ENCODE measurements around the gene MRPS11.
"Not testable (repeated sequence)": the region's sequence is repeated elsewhere in the genome, so short reads cannot be mapped to it uniquely, and the experiment has no call there.

MRPS11 gene

GRCh38 chr15:88430051-88430450, 37.5 kb upstream of the MRPS11 start:
- TF ChIP-seq CTCF (IDR thresholded peaks at IDR 0.05; ENCODE audit: borderline replicate concordance, extremely low read depth, low read length, poor library complexity, severe bottlenecking): no peak
- no peak for TF ChIP-seq EZH2 (IDR thresholded peaks at IDR 0.05; ENCODE audit: borderline replicate concordance, low read depth, low read length, severe bottlenecking)
- DNase-seq: no peak

GRCh38 chr15:88431441-88431840, 36.1 kb upstream of the MRPS11 start:
- Histone ChIP-seq H3K4me1 (ENCODE audit: insufficient read depth, low read length) (no peaks in the 10 kb centered on the region), H3K36me3 (ENCODE audit: insufficient read depth, low read length) (no peaks in the 10 kb centered on the region), H3K4me2 (ENCODE audit: insufficient read depth, low read length) (no peak overlapping the region), H3K27ac (ENCODE audit: low read length) (no peak overlapping the region), H3K27me3 (ENCODE audit: insufficient read depth, low read length, poor library complexity) (no peaks in the 10 kb centered on the region), H3K4me3 (ENCODE audit: low read depth in 1 of 2, low read length in 2 of 2) (no peak overlapping the region), H2AFZ (ENCODE audit: low read depth, low read length) (no peak overlapping the region), H3K9me3 (ENCODE audit: insufficient read depth, low read length, severe bottlenecking) (no peaks in the 10 kb centered on the region), H4K20me1 (ENCODE audit: insufficient read depth, low read length) (no peaks in the 10 kb centered on the region), H3K9ac (ENCODE audit: low read depth, low read length) (no peak overlapping the region), H3K79me2 (ENCODE audit: insufficient read depth, low read length) (no peaks in the 10 kb centered on the region)
- DNase-seq (no peak), ATAC-seq (ENCODE audit: insufficient read depth, low read depth) (no peak)
- no peak for TF ChIP-seq CTCF (IDR thresholded peaks at IDR 0.05; ENCODE audit: borderline replicate concordance, extremely low read depth, low read length, poor library complexity, severe bottlenecking)
- no peak for TF ChIP-seq EZH2 (IDR thresholded peaks at IDR 0.05; ENCODE audit: borderline replicate concordance, low read depth, low read length, severe bottlenecking)

More at GRCh38 chr15:88430051-88430450, 37.5 kb upstream of the MRPS11 start:
- H2AFZ ChIP-seq (ENCODE audit: low read depth, low read length): no peak overlapping the region
- no peak overlapping the region for H3K27ac ChIP-seq (ENCODE audit: low read length)
- no peak overlapping the region for H3K9ac ChIP-seq (ENCODE audit: low read depth, low read length)
- H3K4me2 ChIP-seq (ENCODE audit: insufficient read depth, low read length): no peak overlapping the region
- H3K36me3 ChIP-seq (ENCODE audit: insufficient read depth, low read length): no peaks in the 10 kb centered on the region
- H4K20me1 ChIP-seq (ENCODE audit: insufficient read depth, low read length): no peaks in the 10 kb centered on the region
- H3K9me3 ChIP-seq (ENCODE audit: insufficient read depth, low read length, severe bottlenecking): no peaks in the 10 kb centered on the region
- H3K4me1 ChIP-seq (ENCODE audit: insufficient read depth, low read length): no peaks in the 10 kb centered on the region
- no peaks in the 10 kb centered on the region for H3K79me2 ChIP-seq (ENCODE audit: insufficient read depth, low read length)
- H3K27me3 ChIP-seq (ENCODE audit: insufficient read depth, low read length, poor library complexity): peaks cover 3% of the 10 kb centered on the region
- no peak for ATAC-seq (ENCODE audit: insufficient read depth, low read depth)
- no peak overlapping the region for H3K4me3 ChIP-seq (ENCODE audit: low read depth in 1 of 2, low read length in 2 of 2)

GRCh38 chr15:88433046-88433685, 34.3 kb upstream of the MRPS11 start:
- Histone ChIP-seq H3K4me3 (ENCODE audit: low read depth in 1 of 2, low read length in 2 of 2) (no peak overlapping the region), H3K4me1 (ENCODE audit: insufficient read depth, low read length) (no peaks in the 10 kb centered on the region), H2AFZ (ENCODE audit: low read depth, low read length) (no peak overlapping the region), H3K9me3 (ENCODE audit: insufficient read depth, low read length, severe bottlenecking) (no peaks in the 10 kb centered on the region), H3K9ac (ENCODE audit: low read depth, low read length) (no peak overlapping the region), H3K36me3 (ENCODE audit: insufficient read depth, low read length) (no peaks in the 10 kb centered on the region), H4K20me1 (ENCODE audit: insufficient read depth, low read length) (no peaks in the 10 kb centered on the region), H3K79me2 (ENCODE audit: insufficient read depth, low read length) (no peaks in the 10 kb centered on the region), H3K27me3 (ENCODE audit: insufficient read depth, low read length, poor library complexity) (no peaks in the 10 kb centered on the region), H3K27ac (ENCODE audit: low read length) (no peak overlapping the region), H3K4me2 (ENCODE audit: insufficient read depth, low read length) (no peak overlapping the region)
- no peak for TF ChIP-seq CTCF (IDR thresholded peaks at IDR 0.05; ENCODE audit: borderline replicate concordance, extremely low read depth, low read length, poor library complexity, severe bottlenecking)
- TF ChIP-seq EZH2 (IDR thresholded peaks at IDR 0.05; ENCODE audit: borderline replicate concordance, low read depth, low read length, severe bottlenecking): no peak
- ATAC-seq (ENCODE audit: insufficient read depth, low read depth) (no peak), DNase-seq (no peak)

GRCh38 chr15:88434106-88434505, 33.4 kb upstream of the MRPS11 start:
- H4K20me1 ChIP-seq (ENCODE audit: insufficient read depth, low read length); H3K9ac ChIP-seq (ENCODE audit: low read depth, low read length); H3K36me3 ChIP-seq (ENCODE audit: insufficient read depth, low read length); DNase-seq; H3K4me2 ChIP-seq (ENCODE audit: insufficient read depth, low read length); H2AFZ ChIP-seq (ENCODE audit: low read depth, low read length); H3K4me3 ChIP-seq (ENCODE audit: low read depth in 1 of 2, low read length in 2 of 2); H3K79me2 ChIP-seq (ENCODE audit: insufficient read depth, low read length); H3K9me3 ChIP-seq (ENCODE audit: insufficient read depth, low read length, severe bottlenecking); H3K27ac ChIP-seq (ENCODE audit: low read length); H3K27me3 ChIP-seq (ENCODE audit: insufficient read depth, low read length, poor library complexity); H3K4me1 ChIP-seq (ENCODE audit: insufficient read depth, low read length); ATAC-seq (ENCODE audit: insufficient read depth, low read depth): not testable (repeated sequence)

Data from DND-41 (cell line).